ENCODE results near the gene DNM1.

DNA sequence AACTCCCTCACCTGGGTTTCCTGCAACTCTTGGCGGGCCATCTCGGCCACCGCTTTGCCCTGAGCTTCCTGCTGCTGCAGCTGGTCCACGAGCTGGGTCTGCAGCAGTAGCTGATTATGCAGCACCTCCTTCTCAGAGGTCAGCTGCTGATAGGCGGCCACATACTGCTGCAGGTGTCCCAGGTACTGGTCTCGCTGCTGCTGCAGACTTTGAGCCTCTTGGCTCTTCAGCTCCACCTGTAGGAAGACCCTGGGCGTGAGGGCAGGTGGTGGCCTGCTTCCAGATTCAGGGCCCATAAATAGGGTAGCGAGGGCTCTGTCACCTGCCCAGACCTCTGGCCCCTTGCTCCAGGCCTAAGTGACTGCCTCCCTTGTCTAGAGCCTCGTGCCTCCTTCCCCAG lies 56.0 kb downstream of the DNM1 start:
- TF ChIP-seq, protein P1, sequence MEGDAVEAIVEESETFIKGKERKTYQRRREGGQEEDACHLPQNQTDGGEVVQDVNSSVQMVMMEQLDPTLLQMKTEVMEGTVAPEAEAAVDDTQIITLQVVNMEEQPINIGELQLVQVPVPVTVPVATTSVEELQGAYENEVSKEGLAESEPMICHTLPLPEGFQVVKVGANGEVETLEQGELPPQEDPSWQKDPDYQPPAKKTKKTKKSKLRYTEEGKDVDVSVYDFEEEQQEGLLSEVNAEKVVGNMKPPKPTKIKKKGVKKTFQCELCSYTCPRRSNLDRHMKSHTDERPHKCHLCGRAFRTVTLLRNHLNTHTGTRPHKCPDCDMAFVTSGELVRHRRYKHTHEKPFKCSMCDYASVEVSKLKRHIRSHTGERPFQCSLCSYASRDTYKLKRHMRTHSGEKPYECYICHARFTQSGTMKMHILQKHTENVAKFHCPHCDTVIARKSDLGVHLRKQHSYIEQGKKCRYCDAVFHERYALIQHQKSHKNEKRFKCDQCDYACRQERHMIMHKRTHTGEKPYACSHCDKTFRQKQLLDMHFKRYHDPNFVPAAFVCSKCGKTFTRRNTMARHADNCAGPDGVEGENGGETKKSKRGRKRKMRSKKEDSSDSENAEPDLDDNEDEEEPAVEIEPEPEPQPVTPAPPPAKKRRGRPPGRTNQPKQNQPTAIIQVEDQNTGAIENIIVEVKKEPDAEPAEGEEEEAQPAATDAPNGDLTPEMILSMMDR (IDR thresholded peaks at IDR 0.05): no peak
- TF ChIP-seq POLR2A (IDR thresholded peaks at IDR 0.05): no peak
